IPS-15b (cell line): Measurements from ENCODE around the gene ATIC.

Experiments
- H3K27me3 ChIP-seq: one replicate; pipeline ENCODE4 v1.6.1; 2013; ENCODE audit warnings: low read length; ENCODE audit not compliant: control insufficient read depth, insufficient read depth
- H3K36me3 ChIP-seq: one replicate; pipeline ENCODE4 v1.6.1; 2013; ENCODE audit warnings: low read length; ENCODE audit not compliant: control insufficient read depth, insufficient read depth
- H3K4me1 ChIP-seq: one replicate; pipeline ENCODE4 v1.6.1; 2013; ENCODE audit warnings: mild to moderate bottlenecking, low read length; ENCODE audit not compliant: control insufficient read depth, insufficient read depth
- H3K4me3 ChIP-seq: one replicate; pipeline ENCODE4 v1.5.1; 2013; ENCODE audit warnings: low read depth, low read length
- H3K9ac ChIP-seq: one replicate; pipeline ENCODE4 v1.6.1; 2013; ENCODE audit warnings: low read depth, mild to moderate bottlenecking, low read length
- H3K9me3 ChIP-seq: one replicate; pipeline ENCODE4 v1.6.1; 2013; ENCODE audit warnings: mild to moderate bottlenecking, low read length; ENCODE audit not compliant: control insufficient read depth, insufficient read depth

ATIC gene

DNA sequence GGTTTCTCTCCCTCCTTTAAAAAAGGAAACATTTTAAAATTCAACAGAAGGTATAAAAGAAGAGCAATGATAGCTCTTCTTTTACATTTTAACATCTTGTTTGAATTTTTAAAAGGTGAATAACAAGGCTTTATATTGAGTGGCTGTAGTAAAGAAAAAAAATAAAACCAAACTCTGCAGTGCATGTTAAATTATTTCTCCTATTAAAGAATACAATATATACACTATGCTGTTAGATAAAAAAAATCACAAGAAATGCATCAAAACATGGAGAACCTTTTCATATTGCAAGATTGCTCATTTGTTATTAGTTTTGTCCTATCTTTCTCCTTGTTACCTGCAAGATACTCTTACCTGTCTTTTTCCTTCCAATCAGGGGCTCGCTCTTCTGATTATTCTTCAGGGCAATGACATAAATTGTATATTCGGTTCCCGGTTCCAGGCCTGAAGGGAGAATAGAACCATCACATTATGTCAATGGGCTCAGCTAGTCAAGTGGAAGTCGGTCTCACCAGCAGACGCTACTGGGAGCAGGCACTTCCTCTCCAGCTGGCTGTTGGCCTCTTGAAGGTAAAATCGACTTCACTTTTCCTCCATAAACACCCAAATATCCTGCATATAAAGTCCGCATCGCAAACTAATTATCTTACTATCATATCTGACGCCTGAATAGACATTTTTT, 61.2 kb downstream of the ATIC start:
- Histone ChIP-seq H3K4me1 (no peaks in the 10 kb centered on the region), H3K36me3 (peaks cover 28% of the 10 kb centered on the region), H3K27me3 (no peaks in the 10 kb centered on the region), H3K9ac (no peak overlapping the region), H3K9me3 (no peaks in the 10 kb centered on the region), H3K4me3 (no peak overlapping the region)

DNA sequence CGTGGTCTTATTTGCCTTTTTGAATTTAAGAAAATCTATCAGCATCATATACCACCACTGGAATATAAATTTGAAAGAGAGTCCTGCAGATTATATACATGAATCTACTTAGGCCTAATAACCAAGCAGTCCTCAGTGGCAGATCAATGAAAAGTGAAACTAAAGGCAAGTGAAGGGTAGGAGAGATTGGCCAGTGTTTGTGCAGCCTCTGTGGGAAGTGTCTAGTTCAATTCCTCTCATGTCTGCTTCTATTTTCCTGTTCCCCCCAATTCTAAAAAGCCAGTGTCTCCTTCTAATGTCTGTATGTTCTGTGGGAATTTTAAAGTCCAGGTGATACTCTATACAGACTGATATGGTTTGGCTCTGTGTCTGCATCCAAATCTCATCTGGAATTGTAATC, 62.1 kb downstream of the ATIC start:
- Histone ChIP-seq H3K27me3 (no peaks in the 10 kb centered on the region), H3K4me1 (no peaks in the 10 kb centered on the region), H3K9me3 (no peaks in the 10 kb centered on the region), H3K9ac (no peak overlapping the region), H3K4me3 (no peak overlapping the region), H3K36me3 (peaks cover 28% of the 10 kb centered on the region)

DNA sequence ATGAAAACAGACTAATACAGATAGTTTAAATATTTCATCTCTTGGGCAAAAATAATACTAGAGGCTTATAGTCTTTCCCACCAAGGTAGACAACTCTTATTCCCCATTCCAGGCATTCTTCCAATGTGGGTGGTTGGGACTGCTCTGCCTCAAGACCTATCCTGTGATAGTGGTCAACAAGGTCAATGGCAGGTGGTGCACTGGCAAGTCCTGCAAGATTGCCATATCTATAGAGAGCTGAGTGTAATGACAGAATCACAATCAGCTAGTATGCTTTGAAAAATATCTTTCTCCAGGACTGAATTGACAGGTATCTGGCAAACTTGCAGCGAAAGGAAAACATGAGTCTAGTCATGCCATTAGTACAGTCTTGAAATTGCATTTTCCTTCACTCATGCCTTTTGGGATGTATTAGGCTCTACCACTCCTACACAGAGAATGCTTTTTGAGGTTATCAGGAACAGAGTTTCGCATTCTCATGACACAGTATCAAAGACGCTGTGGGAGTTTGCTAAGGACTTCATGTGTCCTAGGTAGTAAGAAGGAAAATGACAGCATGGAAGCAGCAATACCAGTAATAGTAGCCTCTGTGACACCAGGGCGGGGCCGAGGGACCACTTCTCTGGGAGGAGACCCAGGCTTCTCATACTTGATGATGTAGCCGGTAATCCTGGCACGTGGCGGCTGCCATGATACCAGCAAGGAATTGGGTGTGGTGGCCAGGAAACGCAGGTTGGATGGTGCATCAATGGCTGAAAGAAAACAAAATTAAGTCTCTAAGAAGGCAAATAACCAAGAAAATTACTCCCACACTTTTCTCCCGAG, 63.0 kb downstream of the ATIC start:
- Histone ChIP-seq H3K4me1 (no peaks in the 10 kb centered on the region), H3K9me3 (no peaks in the 10 kb centered on the region), H3K4me3 (no peak overlapping the region), H3K27me3 (no peaks in the 10 kb centered on the region), H3K9ac (no peak overlapping the region), H3K36me3 (peaks cover 26% of the 10 kb centered on the region)

DNA sequence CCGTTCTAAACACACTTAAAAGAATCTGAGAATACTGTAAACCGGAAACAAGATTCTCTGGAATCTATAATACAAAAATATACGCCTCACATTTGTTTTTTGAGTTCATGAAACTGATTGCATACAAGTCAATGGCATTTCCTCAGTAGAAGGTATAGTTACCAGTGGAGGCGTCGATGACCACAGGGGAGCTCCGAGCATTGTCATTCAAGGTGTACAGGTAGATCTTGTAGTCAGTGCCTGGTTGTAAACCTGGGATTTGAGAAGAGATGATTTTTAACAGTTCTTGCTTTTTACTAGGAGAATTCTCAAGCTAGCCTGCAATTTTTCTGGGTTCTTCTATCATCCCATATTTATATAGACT, 63.6 kb downstream of the ATIC start:
- H3K27me3 ChIP-seq = no peaks in the 10 kb centered on the region
- peaks cover 22% of the 10 kb centered on the region for H3K36me3 ChIP-seq
- no peak overlapping the region for H3K9ac ChIP-seq
- no peaks in the 10 kb centered on the region for H3K4me1 ChIP-seq
- H3K9me3 ChIP-seq = no peaks in the 10 kb centered on the region
- no peak overlapping the region for H3K4me3 ChIP-seq

DNA sequence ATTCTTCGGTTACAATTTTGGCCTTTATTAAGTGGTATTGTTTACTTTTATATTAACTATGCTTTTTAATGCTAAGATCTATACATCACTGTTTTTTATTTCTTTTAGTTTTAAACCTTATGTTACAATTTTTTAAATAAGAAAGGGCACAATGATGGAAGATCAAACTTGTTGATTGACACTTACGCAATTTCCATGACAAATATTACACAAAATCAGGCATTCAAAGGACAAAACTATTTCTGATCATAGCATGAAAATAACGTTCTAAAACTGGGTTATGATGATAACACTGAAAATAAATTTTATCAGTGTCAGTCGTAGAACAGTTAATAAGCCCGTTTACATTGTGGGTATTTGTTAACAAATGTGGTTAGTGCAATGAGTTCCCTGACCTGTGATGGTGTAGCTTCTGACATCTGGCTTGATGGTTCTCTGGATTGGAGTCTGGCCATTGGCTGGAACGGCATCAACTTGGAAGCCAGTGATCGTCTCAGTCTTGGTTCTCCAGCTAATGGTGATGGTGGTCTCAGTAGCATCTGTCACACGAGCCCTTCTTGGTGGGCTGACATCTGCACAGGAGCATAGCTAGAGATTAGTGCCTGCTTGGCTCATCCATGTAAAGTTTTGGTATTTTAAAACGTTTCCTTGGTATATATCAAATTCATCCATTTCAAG, 64.4 kb downstream of the ATIC start:
- Histone ChIP-seq H3K4me3 (no peak overlapping the region), H3K9ac (no peak overlapping the region), H3K9me3 (no peaks in the 10 kb centered on the region), H3K4me1 (no peaks in the 10 kb centered on the region), H3K27me3 (no peaks in the 10 kb centered on the region), H3K36me3 (peaks cover 22% of the 10 kb centered on the region)

DNA sequence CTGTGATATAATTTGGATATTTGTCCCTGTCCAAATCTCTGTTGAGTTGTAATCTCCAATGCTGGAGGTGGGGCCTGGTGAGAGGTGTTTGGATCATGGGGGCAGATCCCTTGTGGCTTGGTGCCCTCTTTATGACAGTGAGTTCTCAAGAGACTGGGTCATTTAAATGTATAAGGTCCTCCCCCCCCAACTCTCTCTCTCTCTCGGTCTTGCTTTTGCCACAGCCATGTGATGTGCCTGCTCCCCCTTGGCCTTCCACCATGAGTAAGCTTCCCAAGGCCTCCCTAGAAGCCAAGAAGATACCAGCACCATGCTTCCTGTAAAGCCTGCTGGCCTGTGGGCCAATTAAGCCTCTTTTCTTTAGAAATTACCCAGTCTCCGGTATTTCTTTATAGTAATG, 65.4 kb downstream of the ATIC start:
- H3K4me1 ChIP-seq = no peaks in the 10 kb centered on the region
- no peak overlapping the region for H3K4me3 ChIP-seq
- no peak overlapping the region for H3K9ac ChIP-seq
- H3K27me3 ChIP-seq = no peaks in the 10 kb centered on the region
- peaks cover 19% of the 10 kb centered on the region for H3K36me3 ChIP-seq
- H3K9me3 ChIP-seq = no peaks in the 10 kb centered on the region

DNA sequence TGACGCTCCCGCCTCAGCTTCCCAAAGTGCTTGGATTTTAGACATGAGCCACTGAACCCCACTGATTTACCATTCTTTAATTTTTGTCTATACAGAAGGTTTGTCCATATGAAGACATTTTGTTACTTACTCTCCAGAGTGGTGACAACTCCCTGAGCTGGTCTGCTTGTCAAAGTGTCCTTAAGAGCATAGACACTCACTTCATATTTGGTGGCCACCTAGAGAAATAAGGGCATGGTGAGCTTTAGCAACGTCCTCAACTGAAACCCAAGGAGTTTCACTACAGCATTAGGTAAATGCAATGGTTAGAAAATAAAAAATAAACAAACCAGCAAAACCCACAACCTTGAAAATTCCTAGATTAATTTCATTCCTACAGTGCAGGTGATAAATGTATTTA, 66.2 kb downstream of the ATIC start:
- Histone ChIP-seq H3K36me3 (peaks cover 16% of the 10 kb centered on the region), H3K9me3 (no peaks in the 10 kb centered on the region), H3K4me3 (no peak overlapping the region), H3K4me1 (no peaks in the 10 kb centered on the region), H3K27me3 (no peaks in the 10 kb centered on the region), H3K9ac (no peak overlapping the region)

DNA sequence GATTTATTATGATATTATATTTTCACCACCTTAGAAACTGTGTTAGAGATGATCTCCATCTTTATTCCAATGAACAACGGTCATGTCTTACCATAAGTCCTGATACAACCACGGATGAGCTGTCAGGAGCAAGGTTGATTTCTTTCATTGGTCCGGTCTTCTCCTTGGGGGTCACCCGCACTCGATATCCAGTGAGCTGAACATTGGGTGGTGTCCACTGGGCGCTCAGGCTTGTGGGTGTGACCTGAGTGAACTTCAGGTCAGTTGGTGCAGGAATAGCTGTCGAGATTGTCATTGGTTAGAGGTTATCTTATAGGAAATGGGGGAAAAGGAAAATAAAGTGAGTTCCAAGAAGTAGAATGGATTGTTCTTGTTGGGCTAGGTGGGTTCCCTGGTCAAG, 67.2 kb downstream of the ATIC start:
- no peak overlapping the region for H3K9ac ChIP-seq
- H3K27me3 ChIP-seq = no peaks in the 10 kb centered on the region
- no peak overlapping the region for H3K4me3 ChIP-seq
- H3K36me3 ChIP-seq = peaks cover 13% of the 10 kb centered on the region
- no peaks in the 10 kb centered on the region for H3K4me1 ChIP-seq
- H3K9me3 ChIP-seq = no peaks in the 10 kb centered on the region

DNA sequence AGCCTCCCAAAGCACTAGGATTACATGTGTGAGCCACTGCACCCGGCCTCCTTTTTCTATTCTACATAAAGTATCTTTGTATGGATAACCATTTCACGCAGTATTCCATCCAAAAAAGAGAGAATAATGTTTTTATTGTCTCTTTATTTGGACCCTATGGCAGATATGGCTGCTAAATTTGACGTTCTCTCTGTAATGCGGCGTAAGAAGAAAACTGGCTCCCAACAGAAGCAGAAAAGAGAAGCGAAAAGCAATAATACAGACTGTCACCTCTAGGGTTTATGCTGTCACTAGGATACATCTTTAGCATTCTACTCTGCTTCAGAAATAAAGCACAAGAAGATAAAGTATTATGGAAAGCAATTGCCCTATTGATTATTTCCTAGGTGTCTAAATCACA, 68.1 kb downstream of the ATIC start:
- Histone ChIP-seq H3K4me1 (no peaks in the 10 kb centered on the region), H3K36me3 (peaks cover 6% of the 10 kb centered on the region), H3K9me3 (no peaks in the 10 kb centered on the region), H3K27me3 (no peaks in the 10 kb centered on the region), H3K4me3 (no peak overlapping the region), H3K9ac (no peak overlapping the region)

DNA sequence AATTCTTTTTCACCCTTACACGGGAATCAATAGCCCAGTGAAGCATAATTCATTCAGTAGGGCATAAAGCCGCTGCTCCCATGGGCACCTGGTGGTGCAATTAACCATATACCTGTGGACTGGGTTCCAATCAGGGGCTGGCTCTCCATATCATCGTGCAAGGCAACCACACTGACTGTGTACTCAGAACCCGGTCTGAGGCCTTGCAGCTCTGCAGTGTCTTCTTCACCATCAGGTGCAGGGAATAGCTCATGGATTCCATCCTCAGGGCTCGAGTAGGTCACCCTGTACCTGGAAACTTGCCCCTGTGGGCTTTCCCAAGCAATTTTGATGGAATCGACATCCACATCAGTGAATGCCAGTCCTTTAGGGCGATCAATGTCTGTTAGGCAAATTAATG, 68.8 kb downstream of the ATIC start:
- H3K4me3 ChIP-seq = no peak overlapping the region
- H3K27me3 ChIP-seq = no peaks in the 10 kb centered on the region
- no peak overlapping the region for H3K9ac ChIP-seq
- H3K4me1 ChIP-seq = no peaks in the 10 kb centered on the region
- H3K36me3 ChIP-seq = peaks cover 3% of the 10 kb centered on the region
- H3K9me3 ChIP-seq = no peaks in the 10 kb centered on the region

DNA sequence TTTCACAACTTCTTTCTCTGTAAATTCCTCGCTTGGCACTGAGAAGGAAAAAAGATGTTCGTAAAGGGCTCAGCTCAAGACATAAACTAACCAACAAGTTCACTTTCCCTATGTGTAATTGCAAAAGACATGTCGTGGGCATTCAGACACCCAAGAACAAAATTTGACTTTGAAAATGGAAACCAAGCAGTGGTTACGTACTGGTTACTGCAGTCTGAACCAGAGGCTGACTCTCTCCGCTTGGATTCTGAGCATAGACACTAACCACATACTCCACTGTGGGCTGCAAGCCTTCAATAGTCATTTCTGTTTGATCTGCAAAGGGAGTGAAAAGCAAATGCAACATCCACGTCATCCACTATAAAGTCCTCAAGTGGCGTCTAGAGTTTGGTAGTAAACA, 70.2 kb downstream of the ATIC start:
- Histone ChIP-seq H3K27me3 (no peaks in the 10 kb centered on the region), H3K9ac (no peak overlapping the region), H3K4me1 (no peaks in the 10 kb centered on the region), H3K9me3 (no peaks in the 10 kb centered on the region), H3K4me3 (no peak overlapping the region), H3K36me3 (no peaks in the 10 kb centered on the region)

DNA sequence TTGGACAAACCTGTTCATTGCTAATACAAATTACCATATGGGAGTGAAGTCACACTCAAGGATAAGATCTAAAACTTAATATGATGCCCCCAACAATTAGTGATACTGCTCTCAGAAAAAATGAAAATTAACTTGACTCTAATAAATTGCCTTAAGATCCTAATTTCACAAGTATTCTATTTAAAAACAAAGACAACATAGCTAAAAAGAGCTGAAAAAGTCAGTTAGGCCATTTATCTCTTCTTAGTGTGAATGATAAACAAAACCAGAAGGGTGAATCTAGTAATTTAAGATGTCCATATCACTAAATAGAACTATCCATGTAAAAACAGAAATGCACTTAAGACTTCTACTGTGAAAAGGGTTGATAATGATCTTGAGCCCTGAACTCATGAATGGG, 70.6 kb downstream of the ATIC start:
- Histone ChIP-seq H3K9me3 (no peaks in the 10 kb centered on the region), H3K36me3 (no peaks in the 10 kb centered on the region), H3K9ac (no peak overlapping the region), H3K4me1 (no peaks in the 10 kb centered on the region), H3K4me3 (no peak overlapping the region), H3K27me3 (no peaks in the 10 kb centered on the region)
